ENCODE data around the gene SMIM22. TPM values are rescaled to one million over a fixed set of nuclear protein-coding genes. Genes with fewer than 3 reads are reported as not detected.
"Not testable (repeated sequence)": the region's sequence is repeated elsewhere in the genome, so short reads cannot be mapped to it uniquely, and the experiment has no call there.

SMIM22 gene
- total RNA-seq, 1 donor from 2014 or later = not detected

- DNase-seq (ENCODE audit: extremely low spot score in 2 of 2) = no peak
- Histone ChIP-seq H3K36me3 (no peaks in the 10 kb centered on the region), H3K4me1 (no peaks in the 10 kb centered on the region), H3K4me3 (no peak overlapping the region), H3K9me3 (no peaks in the 10 kb centered on the region), H3K27ac (no peak overlapping the region), H3K27me3 (no peaks in the 10 kb centered on the region)
- intact Hi-C loops (cut with DNase I) = no loop called here
- TF ChIP-seq CTCF (IDR thresholded peaks at IDR 0.05) = no peak
Measured at GRCh38 chr16:4783951-4784336, 11.2 kb upstream of the SMIM22 start.

GRCh38 chr16:4784444-4784987, 10.7 kb upstream of the SMIM22 start:
- DNase-seq (ENCODE audit: extremely low spot score in 2 of 2); intact Hi-C loops (cut with DNase I): not testable (repeated sequence)

GRCh38 chr16:4785758-4786433, 9.3 kb upstream of the SMIM22 start:
- H3K27me3 ChIP-seq = no peaks in the 10 kb centered on the region
- no peaks in the 10 kb centered on the region for H3K4me1 ChIP-seq
- intact Hi-C loops (cut with DNase I) = no loop called here
- H3K27ac ChIP-seq = no peak overlapping the region
- TF ChIP-seq CTCF (IDR thresholded peaks at IDR 0.05) = no peak
- H3K9me3 ChIP-seq = no peaks in the 10 kb centered on the region
- H3K36me3 ChIP-seq = no peaks in the 10 kb centered on the region
- DNase-seq (ENCODE audit: extremely low spot score in 2 of 2) = no peak
- H3K4me3 ChIP-seq = no peak overlapping the region

More at GRCh38 chr16:4784444-4784987, 10.7 kb upstream of the SMIM22 start:
- not testable (repeated sequence) for H3K27me3 ChIP-seq, H3K4me3 ChIP-seq, H3K9me3 ChIP-seq, H3K27ac ChIP-seq, H3K36me3 ChIP-seq, H3K4me1 ChIP-seq

- Histone ChIP-seq H3K4me1 (no peaks in the 10 kb centered on the region), H3K9me3 (no peaks in the 10 kb centered on the region), H3K36me3 (no peaks in the 10 kb centered on the region), H3K27me3 (no peaks in the 10 kb centered on the region), H3K4me3 (no peak overlapping the region), H3K27ac (no peak overlapping the region)
- DNase-seq (ENCODE audit: extremely low spot score in 2 of 2) = no peak
- intact Hi-C loops (cut with DNase I) = no loop called here
- TF ChIP-seq POLR2AphosphoS5 (IDR thresholded peaks at IDR 0.05; ENCODE audit: insufficient read depth in 1 of 2, low read depth in 1 of 2) (no peak), POLR2A (IDR thresholded peaks at IDR 0.05) (no peak), CTCF (IDR thresholded peaks at IDR 0.05) (no peak)
Measured at GRCh38 chr16:4787068-4787467, 8.1 kb upstream of the SMIM22 start.

- no peak within 1 kb of the TSS for H3K27ac ChIP-seq
- intact Hi-C loops (cut with DNase I) = no loop called here
- H3K36me3 ChIP-seq = no peaks in the 10 kb centered on the region
- no peaks in the 10 kb centered on the region for H3K9me3 ChIP-seq
- no peaks in the 10 kb centered on the region for H3K4me1 ChIP-seq
- DNase-seq (ENCODE audit: extremely low spot score in 2 of 2) = no peak
- no peak for TF ChIP-seq POLR2AphosphoS5 (IDR thresholded peaks at IDR 0.05; ENCODE audit: insufficient read depth in 1 of 2, low read depth in 1 of 2)
- H3K27me3 ChIP-seq = no peaks in the 10 kb centered on the region
- H3K4me3 ChIP-seq = no peak within 1 kb of the TSS
Measured at GRCh38 chr16:4787627-4788482, 7.3 kb upstream of the SMIM22 start, which contains the start of gene SEPTIN12. TSS of gene SEPTIN12 (minus strand) at chr16:4788345. CDS start at chr16:4787645, 700 bp downstream.

- intact Hi-C loops (cut with DNase I) = no loop called here
- no peaks in the 10 kb centered on the region for H3K9me3 ChIP-seq
- no peaks in the 10 kb centered on the region for H3K4me1 ChIP-seq
- H3K27me3 ChIP-seq = no peaks in the 10 kb centered on the region
- no peak overlapping the region for H3K4me3 ChIP-seq
- TF ChIP-seq CTCF (IDR thresholded peaks at IDR 0.05) (no peak), POLR2AphosphoS5 (IDR thresholded peaks at IDR 0.05; ENCODE audit: insufficient read depth in 1 of 2, low read depth in 1 of 2) (no peak), POLR2A (IDR thresholded peaks at IDR 0.05) (no peak)
- H3K27ac ChIP-seq = no peak overlapping the region
- H3K36me3 ChIP-seq = no peaks in the 10 kb centered on the region
- no peak for DNase-seq (ENCODE audit: extremely low spot score in 2 of 2)
Measured at GRCh38 chr16:4788489-4788889, 6.7 kb upstream of the SMIM22 start.

Data from vagina (tissue), 2 donors.